GOT3 (cell line): ENCODE data around the gene NT5C1A.
A peak's percentile ranks its signal among the peaks of the same experiment; 100 is the strongest.

Source experiments
- DNase-seq: peaks from one replicate; lab custom pipeline; 2025; ENCODE audit warnings: mixed read lengths; lab: John Stamatoyannopoulos, UW

NT5C1A gene

DNA sequence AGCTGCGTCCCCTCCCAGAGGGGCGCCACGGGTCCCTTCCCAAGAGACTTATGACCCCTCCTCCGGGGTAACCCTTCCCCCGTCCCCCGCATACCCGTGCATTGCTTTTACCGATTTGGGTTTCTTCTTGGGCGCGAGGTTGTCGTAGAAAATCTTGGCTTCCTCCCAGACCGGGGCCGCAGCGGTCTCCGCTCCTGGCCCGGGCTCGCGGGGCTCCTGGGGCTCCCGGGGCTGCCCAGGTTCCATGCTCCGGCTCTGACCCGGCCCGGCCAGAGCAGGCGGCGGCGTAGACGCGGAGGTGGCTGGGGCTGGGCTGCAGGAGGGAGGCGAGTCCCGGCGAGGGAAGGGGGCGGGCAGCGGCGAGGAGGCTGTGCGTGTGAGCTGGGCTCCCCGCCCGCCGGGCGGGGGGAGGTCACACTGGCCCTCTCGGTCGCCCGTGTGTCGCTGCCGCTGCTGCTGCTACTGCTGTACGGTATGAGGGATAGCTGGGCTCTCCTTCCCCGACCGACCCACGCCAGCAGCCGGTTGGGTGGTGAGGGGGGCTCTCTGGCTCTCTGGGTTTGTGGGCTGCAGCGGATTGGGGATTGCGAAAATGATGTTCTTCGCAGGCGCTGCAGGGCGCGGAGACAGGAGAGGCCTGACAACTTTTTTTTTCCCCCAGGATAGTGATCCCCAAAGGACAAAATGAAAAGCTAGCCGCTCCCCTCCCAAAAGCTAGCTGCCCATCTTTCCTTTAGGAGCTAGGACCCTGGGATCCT is at the start of gene NT5C1A:
NT5C1A (minus strand) TSS at position 315 of the 758 bp plus-strand sequence; CDS start at position 246, 69 bp downstream.
- no peak for DNase-seq

DNA sequence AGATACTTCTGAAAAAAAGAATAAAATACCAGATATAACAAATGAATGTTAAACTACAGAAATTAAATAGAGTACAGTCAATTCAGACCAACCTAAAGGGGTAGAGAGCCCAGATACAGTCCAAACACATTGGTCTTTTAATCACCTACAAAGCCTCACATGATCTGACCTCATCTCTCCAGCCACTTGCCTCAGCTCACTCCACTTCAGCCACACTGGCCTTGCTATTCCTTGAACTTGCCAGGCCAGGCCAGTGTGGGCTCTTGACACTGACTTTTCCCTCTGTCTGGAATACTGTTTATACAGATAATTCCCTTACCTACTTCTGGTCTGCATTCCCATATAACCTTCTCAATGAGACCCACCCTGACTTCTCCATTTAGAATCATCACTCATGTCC is 49.8 kb upstream of the NT5C1A start:
- no peak for DNase-seq

DNA sequence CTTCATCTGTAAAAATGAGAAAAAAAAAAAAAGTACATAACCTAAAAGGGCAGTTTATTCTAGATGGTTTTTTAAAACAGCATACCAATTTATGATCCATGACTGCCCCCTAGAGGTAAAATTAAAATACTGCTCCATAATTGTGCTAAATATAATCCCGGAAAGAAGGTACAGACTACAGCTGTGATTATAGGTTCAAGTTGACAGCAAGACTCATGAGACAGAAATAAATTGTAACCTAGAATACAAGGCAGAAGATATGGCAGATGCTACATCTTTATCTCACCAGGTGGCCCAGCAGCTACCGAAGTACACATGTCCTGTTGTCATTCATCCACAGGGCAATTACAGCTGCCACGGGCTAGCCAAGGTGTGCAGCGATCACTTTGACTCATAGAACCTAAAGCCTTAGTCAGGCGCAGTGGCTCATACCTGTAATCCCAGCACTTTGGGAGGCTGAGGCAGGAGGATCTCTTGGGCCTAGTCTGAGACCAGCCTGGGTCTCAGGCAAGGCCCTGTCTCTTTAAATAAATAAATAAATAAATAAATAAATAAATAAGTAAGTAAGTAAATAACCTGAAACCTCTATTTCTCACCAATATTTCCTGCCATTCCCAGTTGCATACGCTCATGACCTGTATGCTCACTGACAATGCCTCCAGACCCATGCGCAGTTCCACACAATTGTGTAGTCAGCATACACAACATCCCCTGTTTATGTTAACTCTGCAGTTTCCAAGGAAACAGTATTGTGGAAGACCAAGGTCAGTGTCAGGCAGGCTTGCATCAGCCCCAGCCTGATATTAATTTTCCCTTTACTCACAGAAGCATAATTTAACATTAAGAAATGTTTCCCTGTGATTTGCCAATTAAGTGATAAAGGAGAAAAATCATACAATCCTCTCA is 48.4 kb upstream of the NT5C1A start:
- DNase-seq = no peak

DNA sequence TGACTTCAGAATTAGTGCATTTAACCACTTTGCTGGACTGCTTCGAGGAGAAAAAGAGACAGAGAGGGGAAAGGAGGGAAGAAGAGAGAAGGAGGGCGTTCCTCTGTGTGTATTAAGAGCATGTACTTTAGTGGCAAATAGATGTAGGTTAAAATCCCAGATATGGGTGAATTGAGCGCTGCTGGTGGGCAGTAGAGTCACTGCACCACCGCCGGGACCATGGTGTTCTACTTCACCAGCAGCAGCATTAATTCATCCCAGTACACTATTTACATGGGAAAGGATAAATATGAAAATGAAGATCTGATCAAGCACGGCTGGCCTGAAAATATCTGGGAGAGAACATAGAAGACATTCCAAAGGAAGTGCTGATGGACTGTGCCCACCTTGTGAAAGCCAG is 45.9 kb upstream of the NT5C1A start:
- no peak for DNase-seq

DNA sequence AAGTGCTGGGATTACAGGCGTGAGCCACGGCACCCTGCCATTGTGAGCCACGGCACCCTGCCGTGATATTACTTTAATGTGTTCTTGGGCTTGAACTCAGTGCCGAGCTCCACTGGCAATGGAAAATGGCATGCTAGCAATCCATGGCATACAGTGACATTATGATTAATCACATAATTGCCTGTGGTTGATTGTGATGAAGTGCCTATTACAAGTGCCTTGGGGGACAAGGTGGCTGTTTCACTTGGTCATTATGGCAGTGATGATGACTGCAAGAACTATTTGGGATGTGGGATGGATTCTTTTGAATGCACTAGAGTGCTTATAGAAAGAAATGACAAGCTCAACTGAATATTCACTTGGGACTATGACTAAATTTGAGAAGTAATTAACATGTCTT is 41.6 kb upstream of the NT5C1A start:
- no peak for DNase-seq

DNA sequence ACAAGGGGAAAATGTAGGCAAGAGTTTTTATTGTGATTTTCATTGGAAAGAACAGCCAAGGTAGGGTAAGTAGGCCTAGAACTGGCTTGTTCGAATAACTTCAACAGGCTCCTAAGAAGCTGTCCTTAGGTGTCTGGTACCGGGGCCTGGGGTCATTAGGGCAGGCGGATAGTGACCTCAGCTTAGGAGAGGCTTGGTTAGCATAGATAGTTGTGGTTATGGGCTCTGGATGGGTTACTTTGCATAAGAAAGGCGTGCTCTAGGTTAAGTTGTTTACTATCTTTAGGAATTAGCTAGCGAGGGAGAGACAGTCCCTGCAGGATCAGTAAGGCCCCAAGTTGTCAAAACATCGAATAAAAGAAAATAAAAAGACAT is 40.0 kb upstream of the NT5C1A start:
- DNase-seq = no peak

DNA sequence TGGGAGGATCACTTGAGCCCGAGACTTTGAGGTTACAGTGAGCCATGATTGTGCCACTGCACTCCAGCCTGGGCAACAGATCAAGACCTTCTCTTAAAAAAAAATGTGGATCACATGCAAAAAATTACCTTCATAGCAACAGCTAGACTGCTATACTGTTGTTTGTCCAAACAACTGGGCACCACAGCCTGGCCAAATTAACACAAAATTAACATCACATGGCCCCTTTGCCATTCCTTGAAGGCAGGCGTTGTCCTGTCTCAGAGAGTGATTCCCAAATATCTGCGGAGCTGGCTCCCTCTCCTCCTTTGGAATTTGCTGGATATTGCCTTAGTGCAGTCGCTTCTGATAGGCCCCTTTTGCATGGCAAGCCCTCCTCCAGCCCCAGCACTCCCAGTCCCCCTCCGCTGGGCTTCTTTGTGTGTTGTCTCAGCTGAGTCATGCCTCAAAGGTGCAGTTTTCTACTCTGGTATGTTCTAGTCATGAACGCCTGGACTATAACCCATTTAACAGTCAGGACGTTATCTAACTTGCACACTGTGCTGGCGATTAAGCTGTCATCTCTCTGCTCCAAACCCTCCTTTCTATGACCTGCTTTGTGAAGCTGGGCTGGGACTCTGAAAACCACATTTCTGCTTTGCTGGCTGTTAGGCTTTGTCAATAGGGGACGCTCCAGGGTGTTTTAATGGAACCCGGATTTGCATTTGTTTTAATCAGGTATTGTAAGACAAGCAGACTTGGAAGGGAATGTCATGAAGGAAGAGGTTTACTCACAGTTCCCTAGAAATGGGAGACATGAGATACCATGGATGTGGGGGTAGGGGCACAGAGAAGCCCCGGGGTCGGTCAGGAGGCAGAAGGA is 39.4 kb upstream of the NT5C1A start:
- DNase-seq = no peak

DNA sequence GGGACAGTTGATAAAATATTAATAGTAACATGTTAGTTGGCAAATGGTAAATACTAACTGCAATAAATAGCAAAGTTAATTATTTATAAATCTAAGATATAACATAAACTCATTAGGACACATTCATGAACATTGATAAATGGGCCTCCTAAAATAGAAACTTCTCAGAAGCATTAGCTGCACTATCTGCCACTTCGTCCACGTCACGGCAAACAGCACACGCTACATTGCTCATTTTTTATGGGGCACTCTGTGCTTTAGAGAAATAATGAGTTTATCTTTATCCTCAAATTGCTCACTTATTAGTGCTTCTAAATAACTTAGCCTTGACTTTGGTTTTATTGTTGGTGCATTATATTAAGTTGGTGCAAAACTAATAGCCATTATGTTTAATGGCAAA is 35.6 kb upstream of the NT5C1A start:
- no peak for DNase-seq

DNA sequence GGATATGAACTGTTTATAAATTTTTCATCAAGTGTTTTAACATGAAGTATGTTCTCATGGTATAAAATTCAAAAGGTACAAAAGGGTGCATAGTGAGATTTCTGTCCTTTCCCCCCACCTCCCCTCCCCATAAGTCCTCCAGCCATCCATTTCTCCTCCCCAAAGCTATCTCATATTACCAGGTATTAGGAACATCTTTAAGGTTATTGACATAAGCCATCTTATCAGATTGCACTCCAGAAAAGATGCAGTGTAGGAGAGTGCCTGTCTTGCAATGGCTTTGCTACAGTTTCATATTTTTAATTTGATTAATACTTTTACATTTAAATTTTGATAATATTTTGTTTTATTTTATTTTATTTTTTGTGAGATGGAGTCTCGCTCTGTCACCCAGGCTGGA is 32.9 kb upstream of the NT5C1A start:
- no peak for DNase-seq

DNA sequence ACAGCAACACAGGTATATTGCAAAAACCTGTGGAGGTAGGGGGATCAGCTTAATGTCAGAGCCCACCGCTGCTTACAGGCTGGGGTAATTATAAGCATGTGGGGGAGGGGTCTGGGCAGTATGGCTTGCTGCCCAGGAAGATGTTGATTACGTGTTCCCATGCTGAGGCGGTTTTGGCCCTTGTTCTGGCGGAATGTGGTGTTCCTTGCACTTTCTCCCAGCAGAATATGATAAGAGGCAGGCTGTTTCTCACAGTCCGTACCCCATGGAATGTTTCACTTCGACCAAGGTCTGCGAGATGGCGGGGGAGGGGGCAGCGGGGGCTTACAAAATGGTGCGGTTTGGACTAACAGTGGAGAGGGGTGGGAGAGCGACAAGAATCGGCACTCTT is 29.1 kb upstream of the NT5C1A start:
- DNase-seq = no peak

DNA sequence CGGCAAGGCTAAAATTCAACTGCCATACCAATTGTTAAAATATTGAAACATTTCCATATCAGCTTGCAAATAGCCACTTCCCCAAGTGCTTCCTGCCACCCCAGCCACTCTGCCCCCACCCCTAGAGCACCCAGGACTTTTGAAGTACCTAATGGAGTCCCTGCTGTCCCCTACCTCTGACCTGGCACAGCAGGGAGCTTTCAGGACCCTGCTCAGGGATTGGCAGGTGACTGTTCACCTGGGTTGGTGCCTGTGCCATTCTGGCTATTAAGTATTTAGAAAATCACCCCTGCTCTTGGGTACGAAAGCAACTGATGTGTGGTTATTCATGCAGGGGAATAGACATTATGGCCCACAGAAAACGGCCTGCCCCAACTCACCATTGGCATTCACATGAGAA is 28.4 kb upstream of the NT5C1A start:
- no peak for DNase-seq

DNA sequence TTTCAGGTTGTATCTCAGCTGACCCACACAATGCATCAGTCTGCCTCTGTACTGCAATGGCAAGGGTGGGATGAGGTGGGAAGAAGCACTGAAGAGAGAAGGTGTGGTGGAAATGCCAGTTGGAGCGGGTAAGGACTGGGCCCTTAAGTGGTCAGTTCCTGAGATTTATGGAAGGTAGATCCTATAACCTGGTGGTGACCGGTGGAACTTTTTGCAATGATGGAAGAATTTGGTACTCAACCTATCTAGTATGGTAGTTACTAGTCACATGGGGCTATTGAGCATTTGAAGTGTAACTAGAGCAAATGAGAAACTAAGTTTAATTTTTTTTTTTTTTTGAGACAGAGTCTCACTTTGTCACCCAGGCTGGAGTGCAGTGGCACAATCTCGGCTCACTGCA is 27.5 kb upstream of the NT5C1A start:
- no peak for DNase-seq

DNA sequence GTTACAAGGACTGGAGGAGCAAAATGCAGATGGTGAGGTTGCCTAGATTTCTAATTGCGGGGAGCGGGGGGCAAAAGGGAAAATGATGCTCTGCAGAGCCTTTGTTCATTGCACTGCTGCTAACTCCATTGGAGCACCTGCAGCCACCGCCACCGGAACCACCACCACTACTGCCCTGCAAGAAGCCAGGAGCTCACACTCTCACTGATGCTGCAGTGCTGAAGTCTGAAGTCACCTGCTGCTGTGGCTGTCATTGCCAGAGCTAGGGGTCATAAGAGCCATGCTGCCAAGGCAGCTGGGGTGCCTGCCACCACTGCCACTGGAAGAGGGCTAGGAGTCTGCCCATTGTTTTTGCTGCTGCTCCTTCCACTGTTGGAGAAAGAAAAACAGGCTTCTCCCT is 26.7 kb upstream of the NT5C1A start:
- DNase-seq = no peak

DNA sequence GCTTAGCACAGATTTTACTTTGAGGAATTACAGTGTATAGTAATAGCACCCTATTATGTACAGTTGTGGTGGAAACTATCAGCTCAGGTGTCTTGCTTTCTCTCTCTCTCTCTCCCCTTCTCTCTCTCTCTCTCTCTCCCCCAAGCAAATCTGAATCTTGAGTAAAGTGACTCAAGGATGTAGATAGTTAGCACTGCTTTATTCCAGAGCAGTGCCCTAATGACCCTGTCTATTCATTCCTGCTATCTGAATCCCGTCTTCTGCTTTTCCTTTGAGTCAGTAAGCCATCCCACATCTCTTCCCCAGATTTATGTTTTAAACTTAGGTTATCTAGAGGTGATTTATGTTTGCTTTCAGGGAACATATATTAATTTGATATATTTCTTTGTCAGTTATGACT is 24.5 kb upstream of the NT5C1A start:
- DNase-seq = no peak

DNA sequence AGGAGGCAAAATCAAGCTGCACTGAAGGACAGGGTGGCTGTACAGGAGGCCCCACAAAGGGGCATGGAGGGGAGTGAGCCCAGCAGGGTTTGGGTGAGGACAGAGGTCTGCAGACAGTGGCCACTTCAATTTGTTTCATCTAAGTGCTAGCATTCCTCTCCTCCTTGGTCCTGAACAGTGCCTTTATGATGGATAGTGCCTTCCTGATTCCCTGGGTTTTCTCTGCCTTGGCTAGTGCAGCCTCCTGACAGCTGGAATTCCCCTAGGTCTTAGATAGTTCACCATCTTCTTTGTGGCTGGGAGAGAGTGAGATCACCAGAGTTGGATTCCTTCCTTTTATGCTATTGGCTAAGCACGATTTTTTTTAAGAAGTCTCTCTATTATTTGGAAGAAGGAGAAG is 23.1 kb upstream of the NT5C1A start:
- DNase-seq = no peak

DNA sequence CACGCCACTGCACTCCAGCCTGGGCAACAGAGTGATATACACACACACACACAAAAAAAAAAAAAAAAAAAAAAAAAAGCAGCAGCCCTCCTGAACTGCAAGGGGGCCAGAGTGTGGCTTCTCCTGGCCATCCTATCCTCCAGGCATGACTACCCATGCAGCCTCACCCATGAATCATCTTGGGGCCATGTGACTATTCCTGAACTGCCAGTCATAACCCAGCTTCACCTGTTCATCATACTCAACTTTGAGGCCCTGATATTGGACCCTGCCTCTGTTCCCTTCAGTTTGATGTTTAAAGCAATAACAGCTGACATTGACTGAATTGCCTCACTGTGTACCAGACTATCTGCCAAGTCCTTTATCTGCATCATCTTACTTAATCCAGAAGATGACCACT is 22.1 kb upstream of the NT5C1A start:
- no peak for DNase-seq

DNA sequence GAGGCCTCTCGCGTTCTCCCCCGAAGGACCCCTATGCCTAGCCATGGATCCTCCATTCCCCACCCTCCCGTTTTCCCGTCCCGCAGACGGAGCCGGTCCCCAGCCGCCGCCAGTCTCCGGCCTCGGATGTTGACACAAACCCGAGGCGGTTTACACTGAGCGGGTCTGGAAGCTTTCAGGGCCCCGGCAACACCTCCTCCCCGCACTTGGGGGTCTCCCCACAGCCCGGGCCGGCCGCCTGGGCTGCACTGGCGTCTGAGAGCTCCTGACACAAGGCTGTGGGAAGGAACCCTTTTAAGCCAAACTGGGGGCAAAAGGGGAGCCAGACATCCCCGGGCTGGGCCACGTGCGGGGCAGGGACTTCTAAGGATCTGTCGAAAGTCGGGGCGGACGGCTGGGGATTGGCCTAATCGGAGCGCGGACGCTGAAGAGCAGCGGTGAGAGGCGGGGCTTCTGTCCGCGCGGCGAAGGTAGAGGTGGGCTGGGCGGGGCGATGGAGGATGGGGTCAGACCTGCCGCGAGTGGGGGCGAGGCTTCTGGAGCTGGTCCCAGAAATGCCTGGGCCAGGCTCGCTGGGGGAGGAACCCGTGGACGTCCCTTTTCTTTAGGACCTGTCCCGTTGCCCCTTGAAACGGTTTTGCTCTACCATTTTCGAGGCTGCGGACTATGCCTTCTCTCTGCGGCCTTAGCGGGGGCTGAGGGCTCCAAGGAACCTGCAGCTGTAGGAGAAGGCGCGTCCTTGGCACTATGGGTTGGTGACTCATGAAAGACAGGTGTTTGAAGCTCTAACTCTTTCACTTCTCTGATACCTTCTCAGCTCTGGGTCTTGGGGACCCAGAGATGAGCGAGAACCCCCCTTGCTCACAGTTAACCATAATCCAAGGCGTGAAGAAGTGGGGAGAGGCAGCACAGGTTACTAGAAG is 20.5 kb upstream of the NT5C1A start:
- DNase-seq = no peak

DNA sequence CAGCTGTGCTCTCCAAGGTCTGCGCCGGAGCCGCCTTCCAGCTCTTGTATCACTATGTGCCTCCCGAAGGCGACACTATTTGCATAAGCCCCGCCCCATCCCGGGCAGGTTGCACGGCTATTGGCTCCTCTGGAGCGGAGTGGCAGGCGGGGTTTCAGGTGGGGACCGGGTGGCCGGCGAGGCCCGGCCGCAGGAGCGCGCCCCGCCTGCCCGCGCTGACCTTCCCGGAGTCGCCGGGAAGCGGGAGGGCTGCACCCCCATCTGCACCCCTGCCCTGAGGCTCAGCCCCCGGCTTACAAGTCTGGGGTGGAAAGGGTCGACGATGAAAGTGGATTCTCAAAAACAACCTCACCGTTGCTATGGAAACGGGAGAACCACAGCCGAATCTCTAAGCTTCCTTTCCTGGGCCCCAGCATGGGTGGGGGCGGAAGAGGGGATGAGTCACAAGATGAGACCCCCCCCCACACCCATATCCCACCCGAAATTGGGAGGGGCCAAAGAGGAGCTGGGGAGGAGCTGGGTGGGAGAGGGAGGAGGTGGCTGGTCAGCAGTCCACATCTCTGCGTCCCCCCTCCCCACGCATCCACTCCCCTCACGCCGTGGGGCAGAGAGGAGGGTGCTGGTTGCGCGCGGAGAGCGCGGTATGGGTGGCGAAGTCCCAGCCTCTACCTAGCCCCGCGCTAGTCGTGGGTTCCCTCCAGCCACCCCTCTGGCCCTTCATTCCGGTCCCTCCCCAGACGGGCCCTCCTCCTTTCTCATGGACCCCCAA is 19.7 kb upstream of the NT5C1A start, which contains the start of gene HPCAL4:
HPCAL4 (minus strand) TSS at position 51 of the 769 bp plus-strand sequence. CDS start 6,830 bp downstream, outside the sequence.
- DNase-seq = peak; percentile 28

DNA sequence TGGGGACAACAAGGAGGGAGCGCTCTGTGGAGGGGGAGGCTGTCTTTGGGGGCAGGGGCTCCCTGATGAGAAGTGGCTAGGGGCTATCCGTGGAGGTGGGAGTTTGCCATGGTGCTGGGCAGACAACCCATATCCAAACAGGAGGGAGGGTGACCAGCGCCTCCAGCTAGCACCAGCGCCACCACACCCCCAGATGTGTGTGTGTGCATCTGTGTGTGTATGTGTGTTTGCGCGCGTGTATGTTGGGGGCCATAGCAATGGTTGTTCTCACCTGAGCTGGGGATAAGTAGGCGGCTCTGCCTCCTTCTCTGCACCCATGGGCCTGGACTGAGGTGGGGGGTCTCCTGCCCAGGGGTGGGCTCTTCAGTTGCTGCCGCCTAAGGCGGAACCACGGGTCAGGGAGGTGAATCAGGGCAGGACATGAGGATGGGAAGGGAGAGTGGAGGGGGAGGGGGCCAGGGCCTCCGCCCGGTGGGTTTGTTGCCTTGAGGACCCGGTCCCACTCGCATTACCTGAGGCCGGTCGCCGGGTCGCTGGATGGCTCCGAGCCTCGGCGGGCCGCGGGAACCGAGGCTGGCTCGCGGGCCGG is 19.0 kb upstream of the NT5C1A start:
- no peak for DNase-seq

DNA sequence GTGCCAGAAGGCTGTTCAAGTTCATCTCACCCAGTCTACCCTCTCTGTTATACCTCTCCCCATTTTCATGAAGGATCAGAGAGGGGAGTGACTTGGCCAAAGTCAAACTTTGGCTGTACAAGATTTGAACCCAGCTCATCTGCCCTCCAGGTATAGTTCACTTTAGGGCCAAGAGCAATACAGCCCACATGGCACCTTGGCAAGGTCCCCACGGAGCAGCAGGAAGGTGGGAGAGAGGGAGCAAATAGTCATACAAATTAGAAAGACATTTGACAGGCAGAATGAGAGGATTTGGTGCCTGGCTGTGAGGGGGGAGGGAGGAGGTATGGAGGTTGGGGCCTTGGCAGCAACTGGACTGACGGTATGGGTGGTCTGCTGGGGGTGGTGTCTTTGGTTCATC is 18.3 kb upstream of the NT5C1A start:
- no peak for DNase-seq
